Gastrocnemius medialis (tissue), 4 donors: ENCODE results near the gene UGT3A2.

Experiments used
- POLR2A ChIP-seq, 2 donors: fragments of 450-650 bp; IDR thresholded peaks; one replicate each; pipeline ENCODE4 v1.6.1; 2017; ENCODE audit warnings: antibody characterized with exemption in 2 of 2, mild to moderate bottlenecking in 2 of 2, moderate library complexity in 2 of 2
- TF ChIP-seq, protein P1 (sequence below), 5 experiments: fragments of 450-650 bp in 3 of 5; fragments of 200-600 bp in 2 of 5; sonication (generic) in 2 of 5; IDR thresholded peaks in 4 of 5; conservative IDR thresholded peaks in 1 of 5; 1 replicate in 4 of 5; 2 replicates in 1 of 5; pipeline ENCODE4 v1.5.1; 2016 to 2019; ENCODE audit warnings: antibody characterized with exemption in 5 of 5, mild to moderate bottlenecking in 3 of 5, moderate library complexity in 3 of 5

- TF ChIP-seq, protein P1, sequence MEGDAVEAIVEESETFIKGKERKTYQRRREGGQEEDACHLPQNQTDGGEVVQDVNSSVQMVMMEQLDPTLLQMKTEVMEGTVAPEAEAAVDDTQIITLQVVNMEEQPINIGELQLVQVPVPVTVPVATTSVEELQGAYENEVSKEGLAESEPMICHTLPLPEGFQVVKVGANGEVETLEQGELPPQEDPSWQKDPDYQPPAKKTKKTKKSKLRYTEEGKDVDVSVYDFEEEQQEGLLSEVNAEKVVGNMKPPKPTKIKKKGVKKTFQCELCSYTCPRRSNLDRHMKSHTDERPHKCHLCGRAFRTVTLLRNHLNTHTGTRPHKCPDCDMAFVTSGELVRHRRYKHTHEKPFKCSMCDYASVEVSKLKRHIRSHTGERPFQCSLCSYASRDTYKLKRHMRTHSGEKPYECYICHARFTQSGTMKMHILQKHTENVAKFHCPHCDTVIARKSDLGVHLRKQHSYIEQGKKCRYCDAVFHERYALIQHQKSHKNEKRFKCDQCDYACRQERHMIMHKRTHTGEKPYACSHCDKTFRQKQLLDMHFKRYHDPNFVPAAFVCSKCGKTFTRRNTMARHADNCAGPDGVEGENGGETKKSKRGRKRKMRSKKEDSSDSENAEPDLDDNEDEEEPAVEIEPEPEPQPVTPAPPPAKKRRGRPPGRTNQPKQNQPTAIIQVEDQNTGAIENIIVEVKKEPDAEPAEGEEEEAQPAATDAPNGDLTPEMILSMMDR (IDR thresholded peaks at IDR 0.05 in 4 of 5, conservative IDR thresholded peaks at IDR 0.05 in 1 of 5), result no peak
- no peak for TF ChIP-seq POLR2A (IDR thresholded peaks at IDR 0.05)
Measured at GRCh38 chr5:36099748-36100147, 33.1 kb upstream of the UGT3A2 start.
